OCI-LY1 (cell line): ENCODE results near the gene MRPS27.

Experiments used
- H2AFZ ChIP-seq: fragments of 200-600 bp; sonication (generic), shearing (Covaris generic); 2 replicates; pipeline ENCODE4 v1.6.0; 2014; ENCODE audit warnings: antibody characterized with exemption, mild to moderate bottlenecking, low read length
- H3F3A ChIP-seq: fragments of 200-600 bp; sonication (generic), shearing (Covaris generic); 2 replicates; pipeline ENCODE4 v1.6.0; 2014; ENCODE audit warnings: mild to moderate bottlenecking, antibody characterized with exemption, low read length, moderate library complexity; ENCODE audit not compliant: insufficient read depth
- H3K27ac ChIP-seq: fragments of 200-600 bp; sonication (generic); 2 replicates; pipeline ENCODE4 v1.5.1; 2014; ENCODE audit warnings: low read length, mixed run types, mild to moderate bottlenecking, low read depth; ENCODE audit not compliant: poor library complexity, severe bottlenecking
- H3K27me3 ChIP-seq: fragments of 200-600 bp; sonication (generic); 2 replicates; pipeline ENCODE4 v1.6.0; 2014; ENCODE audit warnings: antibody characterized with exemption, mild to moderate bottlenecking, low read length, moderate library complexity; ENCODE audit not compliant: insufficient read depth
- H3K36me3 ChIP-seq: fragments of 200-600 bp; sonication (generic); 2 replicates; pipeline ENCODE4 v1.6.1; 2014; ENCODE audit warnings: mild to moderate bottlenecking, antibody characterized with exemption, low read length, moderate library complexity, mixed read lengths; ENCODE audit not compliant: insufficient read depth
- H3K4me1 ChIP-seq: fragments of 200-600 bp; sonication (generic); 2 replicates; pipeline ENCODE4 v1.5.1; 2014; ENCODE audit warnings: mild to moderate bottlenecking, low read length, moderate library complexity; ENCODE audit not compliant: insufficient read depth, severe bottlenecking
- H3K4me2 ChIP-seq: fragments of 200-600 bp; sonication (generic), shearing (Covaris generic); 2 replicates; pipeline ENCODE4 v1.6.1; 2014; ENCODE audit warnings: low read length
- H3K4me3 ChIP-seq: fragments of 200-600 bp; sonication (generic); 2 replicates; pipeline ENCODE4 v1.5.1; 2014; ENCODE audit warnings: low read length, low read depth, mild to moderate bottlenecking, mixed read lengths; ENCODE audit not compliant: poor library complexity, severe bottlenecking
- H3K79me2 ChIP-seq: fragments of 200-600 bp; shearing (Covaris generic); 2 replicates; pipeline ENCODE4 v1.6.1; 2016; ENCODE audit warnings: mixed run types, low read length, mixed read lengths; ENCODE audit not compliant: insufficient read depth
- H3K9ac ChIP-seq: fragments of 200-600 bp; sonication (generic), shearing (Covaris generic); 2 replicates; pipeline ENCODE4 v1.6.1; 2014; ENCODE audit warnings: mild to moderate bottlenecking, low read length, mixed read lengths
- H3K9me2 ChIP-seq: fragments of 200-600 bp; sonication (generic), shearing (Covaris generic); 2 replicates; pipeline ENCODE4 v1.6.1; 2014; ENCODE audit warnings: low read depth, mild to moderate bottlenecking, low read length, mixed read lengths
- H3K9me3 ChIP-seq: fragments of 200-600 bp; shearing (Covaris generic); 2 replicates; pipeline ENCODE4 v1.6.1; 2014; ENCODE audit warnings: low read length, mixed read lengths
- H4K20me1 ChIP-seq: fragments of 200-600 bp; sonication (generic), shearing (Covaris generic); 2 replicates; pipeline ENCODE4 v1.6.0; 2016; ENCODE audit warnings: mild to moderate bottlenecking, low read length; ENCODE audit not compliant: insufficient read depth
- EZH2 ChIP-seq: fragments of 200-600 bp; sonication (generic), shearing (Covaris generic); IDR thresholded peaks from 2 replicates; pipeline ENCODE4 v1.8.0; 2017; ENCODE audit warnings: borderline replicate concordance, mixed run types, mild to moderate bottlenecking, antibody characterized with exemption, low read length, moderate library complexity, mixed read lengths
- TF ChIP-seq, protein P1 (sequence below): fragments of 200-600 bp; sonication (generic), shearing (Covaris generic); IDR thresholded peaks from 2 replicates; pipeline ENCODE4 v1.5.1; 2017; ENCODE audit warnings: mild to moderate bottlenecking, antibody characterized with exemption, low read length, moderate library complexity, mixed read lengths

Gene MRPS27

DNA sequence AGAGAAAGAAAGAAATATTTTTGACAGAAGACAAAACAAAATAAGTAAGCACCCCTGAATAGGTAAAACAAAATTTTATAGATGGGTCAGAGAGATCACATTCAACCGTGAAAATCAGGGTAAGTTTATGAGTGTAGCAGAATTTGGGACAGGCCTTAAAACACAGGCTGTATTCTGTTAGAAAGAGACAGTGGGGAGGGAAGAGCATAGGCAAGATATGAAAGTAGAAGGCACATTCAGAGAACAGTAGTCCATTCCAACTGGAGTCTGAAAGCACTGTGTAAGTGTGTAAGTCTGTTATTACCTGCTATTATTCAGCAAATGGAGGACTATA lies 38.6 kb downstream of the MRPS27 start:
- H3K9ac ChIP-seq: no peak overlapping the region
- no peaks in the 10 kb centered on the region for H4K20me1 ChIP-seq
- no peaks in the 10 kb centered on the region for H3K27me3 ChIP-seq
- no peak overlapping the region for H3K4me2 ChIP-seq
- H3K9me2 ChIP-seq: no peaks in the 10 kb centered on the region
- peak overlapping the region; percentile 30 for H3K27ac ChIP-seq
- peaks cover 65% of the 10 kb centered on the region for H3K36me3 ChIP-seq
- no peak overlapping the region for H2AFZ ChIP-seq
- H3K4me1 ChIP-seq: peaks cover 56% of the 10 kb centered on the region
- H3K9me3 ChIP-seq: no peaks in the 10 kb centered on the region
- TF ChIP-seq EZH2: no peak
- TF ChIP-seq, protein P1, sequence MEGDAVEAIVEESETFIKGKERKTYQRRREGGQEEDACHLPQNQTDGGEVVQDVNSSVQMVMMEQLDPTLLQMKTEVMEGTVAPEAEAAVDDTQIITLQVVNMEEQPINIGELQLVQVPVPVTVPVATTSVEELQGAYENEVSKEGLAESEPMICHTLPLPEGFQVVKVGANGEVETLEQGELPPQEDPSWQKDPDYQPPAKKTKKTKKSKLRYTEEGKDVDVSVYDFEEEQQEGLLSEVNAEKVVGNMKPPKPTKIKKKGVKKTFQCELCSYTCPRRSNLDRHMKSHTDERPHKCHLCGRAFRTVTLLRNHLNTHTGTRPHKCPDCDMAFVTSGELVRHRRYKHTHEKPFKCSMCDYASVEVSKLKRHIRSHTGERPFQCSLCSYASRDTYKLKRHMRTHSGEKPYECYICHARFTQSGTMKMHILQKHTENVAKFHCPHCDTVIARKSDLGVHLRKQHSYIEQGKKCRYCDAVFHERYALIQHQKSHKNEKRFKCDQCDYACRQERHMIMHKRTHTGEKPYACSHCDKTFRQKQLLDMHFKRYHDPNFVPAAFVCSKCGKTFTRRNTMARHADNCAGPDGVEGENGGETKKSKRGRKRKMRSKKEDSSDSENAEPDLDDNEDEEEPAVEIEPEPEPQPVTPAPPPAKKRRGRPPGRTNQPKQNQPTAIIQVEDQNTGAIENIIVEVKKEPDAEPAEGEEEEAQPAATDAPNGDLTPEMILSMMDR: no peak
- H3K79me2 ChIP-seq: peaks cover 7% of the 10 kb centered on the region; the same call in 1 of the 2 replicates
- H3K4me3 ChIP-seq: no peak overlapping the region
- H3F3A ChIP-seq: no peaks in the 10 kb centered on the region

DNA sequence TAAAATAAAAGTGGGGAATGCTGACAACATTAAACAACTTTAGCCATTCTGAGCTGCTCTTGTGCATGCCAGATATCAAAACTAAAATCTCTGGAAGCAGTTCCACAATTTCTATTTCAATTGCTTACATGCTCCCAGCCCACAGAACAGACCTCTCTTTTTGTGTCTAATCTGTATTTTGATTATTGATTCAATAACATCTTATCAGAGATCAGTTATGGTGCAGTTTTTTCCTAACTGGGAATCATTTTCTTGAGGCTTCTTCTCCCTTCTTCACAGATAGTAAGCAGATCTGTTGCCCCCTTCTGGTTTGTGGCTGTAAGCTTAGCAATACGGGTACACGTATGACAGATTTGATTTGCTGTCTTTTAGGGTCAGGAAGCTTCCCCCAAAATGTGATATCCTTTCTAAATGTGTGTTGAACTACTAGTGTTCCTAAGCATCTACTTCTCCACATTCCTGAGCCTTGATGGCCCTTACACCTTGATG lies 39.4 kb downstream of the MRPS27 start:
- H3K27ac ChIP-seq: peak overlapping the region; percentile 30
- H2AFZ ChIP-seq: no peak overlapping the region
- H3K4me2 ChIP-seq: no peak overlapping the region
- H3K9me3 ChIP-seq: no peaks in the 10 kb centered on the region
- H3K9ac ChIP-seq: no peak overlapping the region
- peaks cover 10% of the 10 kb centered on the region; the same call in 1 of the 2 replicates for H3K79me2 ChIP-seq
- no peak overlapping the region for H3K4me3 ChIP-seq
- H3F3A ChIP-seq: no peaks in the 10 kb centered on the region
- peaks cover 65% of the 10 kb centered on the region for H3K36me3 ChIP-seq
- H3K4me1 ChIP-seq: peaks cover 48% of the 10 kb centered on the region
- TF ChIP-seq EZH2: no peak
- TF ChIP-seq, protein P1: peak; percentile 64
- H3K9me2 ChIP-seq: no peaks in the 10 kb centered on the region
- H3K27me3 ChIP-seq: no peaks in the 10 kb centered on the region
- H4K20me1 ChIP-seq: no peaks in the 10 kb centered on the region

DNA sequence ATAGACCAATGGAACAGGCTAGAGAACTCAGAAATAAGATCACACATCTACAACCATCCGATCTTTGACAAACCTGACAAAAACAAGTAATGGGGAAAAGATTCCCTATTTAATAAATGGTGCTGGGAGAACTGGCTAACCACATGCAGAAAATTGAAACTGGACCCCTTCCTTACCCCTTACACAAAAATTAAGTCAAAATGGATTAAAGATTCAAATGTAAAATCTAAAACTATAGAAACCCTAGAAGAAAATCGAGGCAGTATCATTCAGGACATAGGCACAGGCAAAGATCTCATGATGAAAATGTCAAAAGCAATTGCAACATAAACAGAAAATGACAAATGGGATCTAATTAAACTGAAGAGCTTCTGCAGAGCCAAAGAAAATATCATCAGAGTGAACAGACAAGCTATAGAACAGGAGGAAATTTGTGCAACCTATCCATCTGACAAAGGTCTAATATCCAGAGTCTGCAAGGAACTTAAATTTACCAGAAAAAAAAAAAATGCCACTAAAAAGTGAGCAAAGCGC lies 43.8 kb downstream of the MRPS27 start:
- Histone ChIP-seq H3K36me3 (peaks cover 60% of the 10 kb centered on the region), H3K4me3 (no peak overlapping the region), H3K9me3 (no peaks in the 10 kb centered on the region), H3K79me2 (peaks cover 18% of the 10 kb centered on the region; the same call in 1 of the 2 replicates), H3K27me3 (no peaks in the 10 kb centered on the region), H3K9me2 (no peaks in the 10 kb centered on the region), H4K20me1 (no peaks in the 10 kb centered on the region), H3K4me1 (peaks cover 9% of the 10 kb centered on the region), H2AFZ (no peak overlapping the region), H3F3A (no peaks in the 10 kb centered on the region), H3K9ac (no peak overlapping the region), H3K4me2 (no peak overlapping the region), H3K27ac (no peak overlapping the region)
- TF ChIP-seq, protein P1: no peak
- TF ChIP-seq EZH2: no peak
